ENCODE measurements around the gene PFN3.

Gene PFN3

GRCh38 chr5:177371120-177372033 is 29.1 kb downstream of the PFN3 start:
- Histone ChIP-seq H2AK5ac (ENCODE audit: low read length) (no peak overlapping the region), H3K4ac (ENCODE audit: low read depth, low read length) (no peak overlapping the region), H3K4me2 (ENCODE audit: low read length) (peak overlapping the region; percentile 74), H2BK5ac (ENCODE audit: low read length) (peak overlapping the region; percentile 48), H3K27me3 (ENCODE audit: insufficient read depth, low read length, poor library complexity) (no peaks in the 10 kb centered on the region), H3K36me3 (ENCODE audit: control insufficient read depth, insufficient read depth, low read length) (no peaks in the 10 kb centered on the region), H3K4me1 (ENCODE audit: control insufficient read depth, low read depth, low read length) (peaks cover 9% of the 10 kb centered on the region), H3K23ac (ENCODE audit: low read length) (peak overlapping the region; percentile 7), H3K79me2 (ENCODE audit: control insufficient read depth, insufficient read depth, low read length) (no peaks in the 10 kb centered on the region), H3K18ac (ENCODE audit: low read length) (peak overlapping the region; percentile 7), H3K56ac (ENCODE audit: low read length) (peak overlapping the region; percentile 91), H4K8ac (ENCODE audit: low read depth, low read length) (no peak overlapping the region), H3K9ac (ENCODE audit: low read length) (peak overlapping the region; percentile 90), H2BK15ac (replicated peaks; ENCODE audit: low read depth) (no peak overlapping the region), H3K79me1 (ENCODE audit: low read length) (no peaks in the 10 kb centered on the region), H3K4me3 (ENCODE audit: low read length) (peak overlapping the region; percentile 55), H4K5ac (ENCODE audit: low read length) (no peak overlapping the region), H3K27ac (ENCODE audit: low read depth, low read length) (peak overlapping the region; percentile 20), H2BK120ac (ENCODE audit: low read depth, low read length) (no peak overlapping the region)
- WGBS (ENCODE audit: extremely low coverage, insufficient coverage, low lambda C conversion rate): no CpG with 5 or more reads among the region's 26 CpGs
- no peak for DNase-seq

GRCh38 chr5:177370488-177371119 is 29.9 kb downstream of the PFN3 start:
- Histone ChIP-seq H3K56ac (ENCODE audit: low read length) (peak overlapping the region; percentile 69), H3K4me2 (ENCODE audit: low read length) (no peak overlapping the region), H3K4me3 (ENCODE audit: low read length) (no peak overlapping the region), H2BK15ac (replicated peaks; ENCODE audit: low read depth) (no peak overlapping the region), H4K8ac (ENCODE audit: low read depth, low read length) (no peak overlapping the region), H3K23ac (ENCODE audit: low read length) (no peak overlapping the region), H2BK5ac (ENCODE audit: low read length) (no peak overlapping the region), H3K36me3 (ENCODE audit: control insufficient read depth, insufficient read depth, low read length) (no peaks in the 10 kb centered on the region), H3K18ac (ENCODE audit: low read length) (peak overlapping the region; percentile 7), H3K4me1 (ENCODE audit: control insufficient read depth, low read depth, low read length) (peaks cover 12% of the 10 kb centered on the region), H2BK120ac (ENCODE audit: low read depth, low read length) (no peak overlapping the region), H2AK5ac (ENCODE audit: low read length) (no peak overlapping the region), H3K27ac (ENCODE audit: low read depth, low read length) (no peak overlapping the region), H4K5ac (ENCODE audit: low read length) (no peak overlapping the region), H3K79me1 (ENCODE audit: low read length) (no peaks in the 10 kb centered on the region), H3K9ac (ENCODE audit: low read length) (no peak overlapping the region), H3K27me3 (ENCODE audit: insufficient read depth, low read length, poor library complexity) (no peaks in the 10 kb centered on the region), H3K4ac (ENCODE audit: low read depth, low read length) (no peak overlapping the region), H3K79me2 (ENCODE audit: control insufficient read depth, insufficient read depth, low read length) (no peaks in the 10 kb centered on the region)
- peak; percentile 99 for DNase-seq
- WGBS (ENCODE audit: extremely low coverage, insufficient coverage, low lambda C conversion rate): no CpG with 5 or more reads among the region's 42 CpGs

GRCh38 chr5:177369645-177370440 is 30.6 kb downstream of the PFN3 start:
- H3K79me1 ChIP-seq (ENCODE audit: low read length): no peaks in the 10 kb centered on the region
- no peak overlapping the region for H3K27ac ChIP-seq (ENCODE audit: low read depth, low read length)
- no peak overlapping the region for H4K8ac ChIP-seq (ENCODE audit: low read depth, low read length)
- H3K56ac ChIP-seq (ENCODE audit: low read length): peak overlapping the region; percentile 69
- H3K4me3 ChIP-seq (ENCODE audit: low read length): no peak overlapping the region
- WGBS (ENCODE audit: extremely low coverage, insufficient coverage, low lambda C conversion rate): no CpG with 5 or more reads among the region's 11 CpGs
- peaks cover 12% of the 10 kb centered on the region for H3K4me1 ChIP-seq (ENCODE audit: control insufficient read depth, low read depth, low read length)
- no peak overlapping the region for H2BK5ac ChIP-seq (ENCODE audit: low read length)
- no peak overlapping the region for H4K5ac ChIP-seq (ENCODE audit: low read length)
- no peak overlapping the region for H3K4me2 ChIP-seq (ENCODE audit: low read length)
- no peaks in the 10 kb centered on the region for H3K79me2 ChIP-seq (ENCODE audit: control insufficient read depth, insufficient read depth, low read length)
- H2BK15ac ChIP-seq (replicated peaks; ENCODE audit: low read depth): no peak overlapping the region
- H3K9ac ChIP-seq (ENCODE audit: low read length): no peak overlapping the region
- H3K27me3 ChIP-seq (ENCODE audit: insufficient read depth, low read length, poor library complexity): no peaks in the 10 kb centered on the region
- no peak overlapping the region for H2AK5ac ChIP-seq (ENCODE audit: low read length)
- H2BK120ac ChIP-seq (ENCODE audit: low read depth, low read length): no peak overlapping the region
- no peak overlapping the region for H3K4ac ChIP-seq (ENCODE audit: low read depth, low read length)
- DNase-seq: no peak
- no peaks in the 10 kb centered on the region for H3K36me3 ChIP-seq (ENCODE audit: control insufficient read depth, insufficient read depth, low read length)
- no peak overlapping the region for H3K18ac ChIP-seq (ENCODE audit: low read length)
- H3K23ac ChIP-seq (ENCODE audit: low read length): no peak overlapping the region

GRCh38 chr5:177368869-177369644 is 31.4 kb downstream of the PFN3 start:
- Histone ChIP-seq H3K79me2 (ENCODE audit: control insufficient read depth, insufficient read depth, low read length) (no peaks in the 10 kb centered on the region), H3K4ac (ENCODE audit: low read depth, low read length) (no peak overlapping the region), H3K18ac (ENCODE audit: low read length) (no peak overlapping the region), H3K36me3 (ENCODE audit: control insufficient read depth, insufficient read depth, low read length) (no peaks in the 10 kb centered on the region), H3K23ac (ENCODE audit: low read length) (no peak overlapping the region), H2BK15ac (replicated peaks; ENCODE audit: low read depth) (no peak overlapping the region), H4K8ac (ENCODE audit: low read depth, low read length) (no peak overlapping the region), H3K27me3 (ENCODE audit: insufficient read depth, low read length, poor library complexity) (no peaks in the 10 kb centered on the region), H3K56ac (ENCODE audit: low read length) (no peak overlapping the region), H2BK5ac (ENCODE audit: low read length) (no peak overlapping the region), H3K27ac (ENCODE audit: low read depth, low read length) (no peak overlapping the region), H2AK5ac (ENCODE audit: low read length) (no peak overlapping the region), H3K4me3 (ENCODE audit: low read length) (no peak overlapping the region), H3K4me2 (ENCODE audit: low read length) (no peak overlapping the region), H3K79me1 (ENCODE audit: low read length) (no peaks in the 10 kb centered on the region), H3K9ac (ENCODE audit: low read length) (no peak overlapping the region), H3K4me1 (ENCODE audit: control insufficient read depth, low read depth, low read length) (peaks cover 12% of the 10 kb centered on the region), H4K5ac (ENCODE audit: low read length) (no peak overlapping the region), H2BK120ac (ENCODE audit: low read depth, low read length) (no peak overlapping the region)
- WGBS (ENCODE audit: extremely low coverage, insufficient coverage, low lambda C conversion rate): no CpG with 5 or more reads among the region's 5 CpGs
- peak; percentile 43 for DNase-seq

Data from mesendoderm (in vitro differentiated cells).